Measurements from ENCODE around the gene DIPK1C. TPM values are rescaled to one million over a fixed set of nuclear protein-coding genes. Genes with fewer than 3 reads are reported as not detected.
A peak's percentile ranks its signal among the peaks of the same experiment; 100 is the strongest.

Gene DIPK1C
- total and polyA plus RNA-seq, 9 of the 15 experiments (the other 6 are each of a cell fraction or from before 2014, with no cell fraction given): 0.04 to 0.32 (median 0.15) TPM; not detected in 2

DNA sequence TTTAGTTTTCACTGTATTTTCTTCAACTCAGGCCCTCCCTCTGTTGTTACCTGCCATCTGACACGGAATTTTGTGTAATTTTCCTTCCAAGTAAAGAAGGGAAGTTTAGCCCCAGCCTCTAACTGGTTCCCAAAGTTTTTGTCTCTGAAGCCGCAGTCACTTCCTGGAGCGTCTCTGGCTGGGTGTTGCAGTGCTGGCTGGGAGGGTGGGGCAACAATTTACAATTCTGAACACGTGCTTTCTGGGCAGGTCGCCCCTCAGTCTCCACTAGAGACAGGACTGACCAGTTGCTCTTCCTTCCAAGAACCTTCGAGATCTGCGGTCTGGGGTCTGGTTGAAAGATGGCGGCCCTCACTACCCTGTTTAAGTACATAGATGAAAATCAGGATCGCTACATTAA, 42.5 kb upstream of the DIPK1C start (continued):
- TF ChIP-seq CUX1 (CRISPR knock-in tag; IDR thresholded peaks at IDR 0.05) (no peak), MEF2D (tag; conservative IDR thresholded peaks at IDR 0.05; ENCODE audit: low read depth) (no peak), HDAC8 (tag; IDR thresholded peaks at IDR 0.05) (no peak), ZNF583 (CRISPR knock-in tag; IDR thresholded peaks at IDR 0.05) (no peak), POLR2A (conservative IDR thresholded peaks at IDR 0.05) (peak; percentile 61), MCM2 (IDR thresholded peaks at IDR 0.05; ENCODE audit: low read depth) (no peak), PTRF (tag; IDR thresholded peaks at IDR 0.05) (no peak), ATF7 (IDR thresholded peaks at IDR 0.05) (0 out of 2 replicates have a peak, but pooled peaks have one; percentile 12), NCOA2 (IDR thresholded peaks at IDR 0.05; ENCODE audit: partially characterized antibody in 2 of 2) (no peak), ETV5 (CRISPR knock-in tag; IDR thresholded peaks at IDR 0.05; ENCODE audit: low read depth) (no peak), HNRNPL (IDR thresholded peaks at IDR 0.05; ENCODE audit: low read depth, low read length) (no peak), ZNF696 (CRISPR knock-in tag; conservative IDR thresholded peaks at IDR 0.05) (no peak), MITF (IDR thresholded peaks at IDR 0.05) (no peak), BACH1 (tag; IDR thresholded peaks at IDR 0.05) (peak; percentile 36; the same call in 1 of the 2 replicates), L3MBTL2 (IDR thresholded peaks at IDR 0.05) (peak; percentile 64), HDAC1 (IDR thresholded peaks at IDR 0.05) (peak in 1 of 2 experiments; percentile 53; a peak in 1 of 4 replicates), GTF2A2 (tag; IDR thresholded peaks at IDR 0.05) (no peak), PHB (CRISPR knock-in tag; IDR thresholded peaks at IDR 0.05) (no peak)
- TF ChIP-seq, protein P1, sequence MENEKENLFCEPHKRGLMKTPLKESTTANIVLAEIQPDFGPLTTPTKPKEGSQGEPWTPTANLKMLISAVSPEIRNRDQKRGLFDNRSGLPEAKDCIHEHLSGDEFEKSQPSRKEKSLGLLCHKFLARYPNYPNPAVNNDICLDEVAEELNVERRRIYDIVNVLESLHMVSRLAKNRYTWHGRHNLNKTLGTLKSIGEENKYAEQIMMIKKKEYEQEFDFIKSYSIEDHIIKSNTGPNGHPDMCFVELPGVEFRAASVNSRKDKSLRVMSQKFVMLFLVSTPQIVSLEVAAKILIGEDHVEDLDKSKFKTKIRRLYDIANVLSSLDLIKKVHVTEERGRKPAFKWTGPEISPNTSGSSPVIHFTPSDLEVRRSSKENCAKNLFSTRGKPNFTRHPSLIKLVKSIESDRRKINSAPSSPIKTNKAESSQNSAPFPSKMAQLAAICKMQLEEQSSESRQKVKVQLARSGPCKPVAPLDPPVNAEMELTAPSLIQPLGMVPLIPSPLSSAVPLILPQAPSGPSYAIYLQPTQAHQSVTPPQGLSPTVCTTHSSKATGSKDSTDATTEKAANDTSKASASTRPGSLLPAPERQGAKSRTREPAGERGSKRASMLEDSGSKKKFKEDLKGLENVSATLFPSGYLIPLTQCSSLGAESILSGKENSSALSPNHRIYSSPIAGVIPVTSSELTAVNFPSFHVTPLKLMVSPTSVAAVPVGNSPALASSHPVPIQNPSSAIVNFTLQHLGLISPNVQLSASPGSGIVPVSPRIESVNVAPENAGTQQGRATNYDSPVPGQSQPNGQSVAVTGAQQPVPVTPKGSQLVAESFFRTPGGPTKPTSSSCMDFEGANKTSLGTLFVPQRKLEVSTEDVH (IDR thresholded peaks at IDR 0.05; ENCODE audit: low read depth, partially characterized antibody): no peak
- TF ChIP-seq, protein P2, sequence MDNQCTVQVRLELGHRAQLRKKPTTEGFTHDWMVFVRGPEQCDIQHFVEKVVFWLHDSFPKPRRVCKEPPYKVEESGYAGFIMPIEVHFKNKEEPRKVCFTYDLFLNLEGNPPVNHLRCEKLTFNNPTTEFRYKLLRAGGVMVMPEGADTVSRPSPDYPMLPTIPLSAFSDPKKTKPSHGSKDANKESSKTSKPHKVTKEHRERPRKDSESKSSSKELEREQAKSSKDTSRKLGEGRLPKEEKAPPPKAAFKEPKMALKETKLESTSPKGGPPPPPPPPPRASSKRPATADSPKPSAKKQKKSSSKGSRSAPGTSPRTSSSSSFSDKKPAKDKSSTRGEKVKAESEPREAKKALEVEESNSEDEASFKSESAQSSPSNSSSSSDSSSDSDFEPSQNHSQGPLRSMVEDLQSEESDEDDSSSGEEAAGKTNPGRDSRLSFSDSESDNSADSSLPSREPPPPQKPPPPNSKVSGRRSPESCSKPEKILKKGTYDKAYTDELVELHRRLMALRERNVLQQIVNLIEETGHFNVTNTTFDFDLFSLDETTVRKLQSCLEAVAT (IDR thresholded peaks at IDR 0.05): peak in 1 of 2 experiments; percentile 52; a peak in 1 of 4 replicates
